Measurements from ENCODE around the gene FARS2.

DNA sequence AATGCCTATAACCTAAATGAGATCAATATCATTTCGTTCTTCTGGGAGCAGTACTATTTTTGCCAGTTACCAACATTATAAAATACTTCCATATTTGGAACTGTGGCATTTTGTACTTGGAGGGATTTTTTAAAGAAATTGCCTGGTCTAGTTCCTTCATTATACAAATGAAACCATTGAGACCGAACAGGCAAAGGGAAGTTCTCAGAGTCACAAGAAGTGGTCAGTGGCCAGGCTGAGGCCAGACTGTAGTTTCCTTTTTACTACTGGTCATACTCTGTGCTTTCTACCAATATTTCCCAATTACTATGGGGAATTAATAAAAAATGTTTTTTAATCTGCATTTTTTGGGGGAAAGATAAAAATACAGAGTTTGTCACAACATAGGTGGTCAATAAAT lies 413.4 kb downstream of the FARS2 start:
- TF ChIP-seq, protein P1, sequence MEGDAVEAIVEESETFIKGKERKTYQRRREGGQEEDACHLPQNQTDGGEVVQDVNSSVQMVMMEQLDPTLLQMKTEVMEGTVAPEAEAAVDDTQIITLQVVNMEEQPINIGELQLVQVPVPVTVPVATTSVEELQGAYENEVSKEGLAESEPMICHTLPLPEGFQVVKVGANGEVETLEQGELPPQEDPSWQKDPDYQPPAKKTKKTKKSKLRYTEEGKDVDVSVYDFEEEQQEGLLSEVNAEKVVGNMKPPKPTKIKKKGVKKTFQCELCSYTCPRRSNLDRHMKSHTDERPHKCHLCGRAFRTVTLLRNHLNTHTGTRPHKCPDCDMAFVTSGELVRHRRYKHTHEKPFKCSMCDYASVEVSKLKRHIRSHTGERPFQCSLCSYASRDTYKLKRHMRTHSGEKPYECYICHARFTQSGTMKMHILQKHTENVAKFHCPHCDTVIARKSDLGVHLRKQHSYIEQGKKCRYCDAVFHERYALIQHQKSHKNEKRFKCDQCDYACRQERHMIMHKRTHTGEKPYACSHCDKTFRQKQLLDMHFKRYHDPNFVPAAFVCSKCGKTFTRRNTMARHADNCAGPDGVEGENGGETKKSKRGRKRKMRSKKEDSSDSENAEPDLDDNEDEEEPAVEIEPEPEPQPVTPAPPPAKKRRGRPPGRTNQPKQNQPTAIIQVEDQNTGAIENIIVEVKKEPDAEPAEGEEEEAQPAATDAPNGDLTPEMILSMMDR (IDR thresholded peaks at IDR 0.05), result no peak
- TF ChIP-seq POLR2A (IDR thresholded peaks at IDR 0.05), result no peak

All from esophagus squamous epithelium (tissue), 4 donors.